ENCODE measurements around the gene PPP1R1C. TPM values are rescaled to one million over a fixed set of nuclear protein-coding genes. Genes with fewer than 3 reads are reported as not detected.

Gene PPP1R1C
- total RNA-seq, 1 experiment from 2014 or later: 4.0 TPM

- DNase-seq: no peak
- peak overlapping the region in 2 of 3 experiments; percentile 30 to 89; a peak in 3 of 7 replicates for H3K27ac Mint-ChIP-seq
These were observed 117.9 kb downstream of the PPP1R1C start for GRCh38 chr2:182103526-182103925.

More at GRCh38 chr2:182103526-182103925, 117.9 kb downstream of the PPP1R1C start:
- no peaks in the 10 kb centered on the region for H3K23me2 ChIP-seq (ENCODE audit: insufficient read length, low read depth, low read length, poor library complexity, severe bottlenecking)
- H3K27me3 ChIP-seq (ENCODE audit: insufficient read depth, low read length): no peaks in the 10 kb centered on the region
- H2BK5ac ChIP-seq (ENCODE audit: insufficient read length, low read length): no peak overlapping the region
- H4K8ac ChIP-seq (replicated peaks; ENCODE audit: insufficient read length, low read depth, low read length): no peak overlapping the region
- no CpG with 5 or more reads among the region's 5 CpGs for WGBS (ENCODE audit: extremely low coverage, insufficient read length, low lambda C conversion rate)
- no peak overlapping the region for H4K5ac ChIP-seq (ENCODE audit: insufficient read length, low read depth, low read length)
- H3K56ac ChIP-seq (ENCODE audit: insufficient read length, low read depth, low read length): no peak overlapping the region
- no peaks in the 10 kb centered on the region for H3K9me3 ChIP-seq (ENCODE audit: control insufficient read depth, low read depth, low read length)
- no peak overlapping the region for H3K23ac ChIP-seq (ENCODE audit: insufficient read length, low read depth, low read length)
- H2BK12ac ChIP-seq (ENCODE audit: insufficient read length, low read depth, low read length): no peak overlapping the region
- no peak overlapping the region for H2BK20ac ChIP-seq (ENCODE audit: low read depth, low read length, poor library complexity, severe bottlenecking)
- H3K18ac ChIP-seq (ENCODE audit: insufficient read length, low read depth, low read length): no peak overlapping the region
- no peak overlapping the region for H2AK5ac ChIP-seq (ENCODE audit: insufficient read length, low read length)
- no peak overlapping the region for H3K14ac ChIP-seq (ENCODE audit: insufficient read depth, low read length)
- no peak overlapping the region for H4K91ac ChIP-seq (ENCODE audit: insufficient read length, low read depth, low read length)
- H3K4me1 Mint-ChIP-seq: peaks cover 9 to 12% of the 10 kb centered on the region in 2 experiments
- H3K9me3 Mint-ChIP-seq: peaks cover 0 to 2% of the 10 kb centered on the region in 2 experiments; a peak in 1 of 5 replicates
- no peaks in the 10 kb centered on the region; a peak in 1 of 7 replicates for H3K36me3 Mint-ChIP-seq (ENCODE audit: insufficient read depth in 1 of 3, low read depth in 3 of 3)
- H3K9ac ChIP-seq (ENCODE audit: extremely low read depth, insufficient read length, low read length): no peak overlapping the region
- no peak overlapping the region for H3K4me3 Mint-ChIP-seq
- no peaks in the 10 kb centered on the region for H4K20me1 ChIP-seq (ENCODE audit: control insufficient read depth, insufficient read depth, insufficient read length)
- H3K79me2 ChIP-seq (ENCODE audit: insufficient read depth, low read length): no peaks in the 10 kb centered on the region
- H2AFZ ChIP-seq (ENCODE audit: low read length): no peak overlapping the region
- no peak overlapping the region for H3K4ac ChIP-seq (ENCODE audit: low read depth, low read length)
- no peaks in the 10 kb centered on the region for H3K27me3 Mint-ChIP-seq (ENCODE audit: low read depth)
- H3K27ac ChIP-seq (ENCODE audit: insufficient read length, low read depth, low read length): no peak overlapping the region
- H2BK15ac ChIP-seq (ENCODE audit: low read depth, low read length): no peak overlapping the region
- no peaks in the 10 kb centered on the region for H3K4me1 ChIP-seq (ENCODE audit: insufficient read depth, low read length)
- H2BK120ac ChIP-seq (ENCODE audit: low read depth, low read length, poor library complexity, severe bottlenecking): no peak overlapping the region
- no peak overlapping the region for H3K4me2 ChIP-seq (ENCODE audit: insufficient read depth, insufficient read length, low read length)
- no peak overlapping the region for H3T11ph ChIP-seq (ENCODE audit: low read length)
- H3K79me1 ChIP-seq (ENCODE audit: insufficient read depth, low read depth, low read length, poor library complexity, severe bottlenecking): no peaks in the 10 kb centered on the region
- no peak for TF ChIP-seq CTCF (conservative IDR thresholded peaks at IDR 0.05)
